Heart right ventricle (tissue), 16 donors: ENCODE results near the gene ZFPM1. TPM values are rescaled to one million over a fixed set of nuclear protein-coding genes. Genes with fewer than 3 reads are reported as not detected.

ENCODE experiments used
- ATAC-seq, 8 donors: fragments of 200-7000 bp; cut with Tn5 transposase; one replicate each; pipeline ENCODE4 v1.9.1; 2020; ENCODE audit warnings: mild to moderate bottlenecking in 8 of 8, moderate library complexity in 8 of 8, moderate number of reproducible peaks in 1 of 8
- DNase-seq, 2 donors: peaks; one replicate each; pipeline ENCODE4 v3.0.0-alpha.2; 2020
- H3K27ac ChIP-seq, 10 donors: fragments of 200-600 bp; sonication (generic) in 2 of 10; one replicate each; pipeline versions ENCODE4 v1.5.0 to v1.8.0; 2020 to 2022; ENCODE audit warnings: mild to moderate bottlenecking in 3 of 10
- H3K27me3 ChIP-seq, 7 donors: fragments of 200-600 bp; one replicate each; pipeline ENCODE4 v1.8.0; 2021 to 2022; ENCODE audit warnings: mild to moderate bottlenecking in 2 of 7
- H3K36me3 ChIP-seq, 9 donors: fragments of 200-600 bp; sonication (generic) in 1 of 9; one replicate each; pipeline versions ENCODE4 v1.5.0 to v1.8.0; 2020 to 2022; ENCODE audit warnings: mild to moderate bottlenecking in 2 of 9
- H3K4me1 ChIP-seq, 9 donors: fragments of 200-600 bp; sonication (generic) in 1 of 9; one replicate each; pipeline versions ENCODE4 v1.5.0 to v1.8.0; 2020 to 2022; ENCODE audit warnings: mild to moderate bottlenecking in 4 of 9
- H3K4me3 ChIP-seq, 10 donors: fragments of 200-600 bp; sonication (generic) in 2 of 10; one replicate each; pipeline versions ENCODE4 v1.5.0 to v1.8.0; 2020 to 2022; ENCODE audit warnings: mild to moderate bottlenecking in 7 of 10, moderate library complexity in 2 of 10
- H3K9me3 ChIP-seq, 11 donors: fragments of 200-600 bp in 10 of 11; sonication (generic) in 2 of 11; one replicate each; pipeline versions ENCODE4 v1.5.0 to v1.8.0; 2013 to 2022; ENCODE audit warnings: mild to moderate bottlenecking in 2 of 11, control low read depth in 1 of 11, moderate library complexity in 1 of 11
- WGBS, 2 donors: extraction: QIAGEN DNeasy Blood & Tissue Kit; methylation state at CpG; one replicate each; pipeline ENCODE4 v1.1.7; 2013; ENCODE audit warnings: inconsistent platforms in 1 of 2; 5-methylcytosine and 5-hydroxymethylcytosine counted together
- intact Hi-C, 10 donors: fragments of 100-400 bp; cut with DNase I; formaldehyde crosslinking; loops; one replicate each; pipeline versions ENCODE4 v1.11.1 to v1.14.2; 2022
- polyA plus RNA-seq, 2 donors: library from polyadenylated mRNA; stranded (reverse); fragments of 200-250 nt; gene quantifications; one replicate each; pipeline ENCODE4 v1.2.3, GENCODE V29; 2013
- total RNA-seq, 10 donors: library from RNA; stranded (reverse); fragmentation: NEBNext Ultra II Directional in 3 of 10; extraction: Animal tissue kit (Norgen Biotek cat#: 25700) in 3 of 10; gene quantifications; one replicate each; pipeline versions ENCODE4 v1.2.1 to v1.2.4, GENCODE V29; 2021 to 2023
- TF ChIP-seq, protein P1 (sequence below), 9 donors: fragments of 200-600 bp; sonication (generic) in 2 of 9; IDR thresholded peaks; one replicate each; pipeline versions ENCODE4 v1.5.0 to v1.8.0; 2021 to 2022; ENCODE audit warnings: antibody characterized with exemption in 9 of 9, mild to moderate bottlenecking in 5 of 9, moderate library complexity in 1 of 9
- donor health status: Arrhythmogenic right ventricular cardiomyopathy.
- donor health status: ischemic (EF 13 %, LVEDD 7.1; RV severe dilation, severe dysfunction).
- donor health status: healthy with polysubstance abuse.
- donor health status: DM: no; HTN: yes; CAD: no.
- donor health status: DM: no; HTN: no; CAD: no.
- donor health status: ischemic (EF 25% LVEDD 6.9; RV normal size, moderate dysfunction).
- donor health status: ischemic (EF 25% LVEDD 5.7; RV mildly dilated, moderate dysfunction).
- donor health status: healthy.
- donor health status: DM: yes; HTN: yes; CAD: no.
- donor health status: Ischemic cardiomyopathy.
- donor health status: ischemic (EF 35%, LVEDD 5.7; RV mildly dilated, moderate dysfunction).
- donor health status: nonischemic (EF 11% LVEDD 7.7; RV severe dilation, severe dysfunction).
- donor health status: DM: yes; HTN: yes; CAD: no.
- donor health status: PGD.
- donor health status: ischemic (EF 29% LVEDD 5.4; RV normal size, mild dysfunction).
- donor health status: nonischemic (EF 23%, LVEDD 6.1; RV moderate dilation, normal function).

ZFPM1 gene
- total and polyA plus RNA-seq, 12 donors: 2.0 to 10.4 (median 4.4) TPM

DNA sequence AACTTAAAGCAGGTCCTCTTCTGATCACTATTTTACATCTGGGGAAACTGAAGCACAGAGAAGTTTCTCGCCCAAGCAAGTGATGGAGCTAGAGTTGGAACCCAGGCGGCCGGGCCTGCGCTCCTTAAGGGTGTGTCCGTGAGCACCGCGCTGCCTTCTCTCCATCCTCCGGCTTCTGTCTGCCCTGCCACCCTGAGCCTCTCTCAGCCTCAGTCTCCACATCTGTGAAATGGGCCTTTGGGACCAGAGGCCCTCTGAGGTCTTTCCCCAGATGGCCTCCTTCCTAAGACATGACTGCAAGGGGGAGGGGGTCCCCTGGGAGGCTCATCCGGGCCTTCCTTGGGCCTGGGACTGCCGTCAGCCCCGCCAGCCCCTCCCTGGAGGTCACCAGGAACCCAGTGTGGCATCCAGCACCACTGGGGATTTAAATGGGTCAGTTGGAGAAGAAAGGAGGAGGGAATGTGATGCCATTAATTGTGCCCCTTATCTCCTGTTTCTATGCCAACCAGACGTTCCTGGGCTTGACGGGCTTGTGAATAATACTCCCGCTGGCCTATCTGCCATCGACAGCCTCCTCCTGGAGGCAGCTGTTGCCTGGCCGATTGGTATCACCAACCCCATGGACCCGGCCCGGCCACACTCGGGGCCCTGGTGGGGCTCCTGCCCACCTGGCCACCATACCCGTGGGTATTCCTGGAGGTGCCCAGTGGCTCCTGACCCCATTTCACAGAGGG is 5.1 kb downstream of the ZFPM1 start:
- H3K36me3 ChIP-seq: no peaks in the 10 kb centered on the region
- H3K4me3 ChIP-seq: no peak overlapping the region
- DNase-seq (no peak), ATAC-seq (no peak)
- TF ChIP-seq, protein P1, sequence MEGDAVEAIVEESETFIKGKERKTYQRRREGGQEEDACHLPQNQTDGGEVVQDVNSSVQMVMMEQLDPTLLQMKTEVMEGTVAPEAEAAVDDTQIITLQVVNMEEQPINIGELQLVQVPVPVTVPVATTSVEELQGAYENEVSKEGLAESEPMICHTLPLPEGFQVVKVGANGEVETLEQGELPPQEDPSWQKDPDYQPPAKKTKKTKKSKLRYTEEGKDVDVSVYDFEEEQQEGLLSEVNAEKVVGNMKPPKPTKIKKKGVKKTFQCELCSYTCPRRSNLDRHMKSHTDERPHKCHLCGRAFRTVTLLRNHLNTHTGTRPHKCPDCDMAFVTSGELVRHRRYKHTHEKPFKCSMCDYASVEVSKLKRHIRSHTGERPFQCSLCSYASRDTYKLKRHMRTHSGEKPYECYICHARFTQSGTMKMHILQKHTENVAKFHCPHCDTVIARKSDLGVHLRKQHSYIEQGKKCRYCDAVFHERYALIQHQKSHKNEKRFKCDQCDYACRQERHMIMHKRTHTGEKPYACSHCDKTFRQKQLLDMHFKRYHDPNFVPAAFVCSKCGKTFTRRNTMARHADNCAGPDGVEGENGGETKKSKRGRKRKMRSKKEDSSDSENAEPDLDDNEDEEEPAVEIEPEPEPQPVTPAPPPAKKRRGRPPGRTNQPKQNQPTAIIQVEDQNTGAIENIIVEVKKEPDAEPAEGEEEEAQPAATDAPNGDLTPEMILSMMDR (IDR thresholded peaks at IDR 0.05): no peak
- H3K4me1 ChIP-seq: peaks cover 4 to 48% (median 34%) of the 10 kb centered on the region in 9 donors
- intact Hi-C loops: no loop called here
- WGBS, 2 donors: 82 to 83% methylated on average over 20 of the region's 20 CpGs
- H3K27ac ChIP-seq: no peak overlapping the region
- no peaks in the 10 kb centered on the region for H3K9me3 ChIP-seq
- H3K27me3 ChIP-seq: peaks cover 0 to 33% (median 0%) of the 10 kb centered on the region in 7 donors

GRCh38 chr16:88458773-88459235 is 5.7 kb downstream of the ZFPM1 start:
- no peaks in the 10 kb centered on the region for H3K9me3 ChIP-seq
- DNase-seq: no peak
- no peak overlapping the region for H3K27ac ChIP-seq
- TF ChIP-seq, protein P1 (IDR thresholded peaks at IDR 0.05): no peak
- H3K4me1 ChIP-seq: peaks cover 4 to 47% (median 34%) of the 10 kb centered on the region in 9 donors
- ATAC-seq: no peak
- 91 to 95% methylated on average over 12 of the region's 12 CpGs for WGBS, 2 donors
- intact Hi-C loops: no loop called here
- no peaks in the 10 kb centered on the region for H3K36me3 ChIP-seq
- no peak overlapping the region for H3K4me3 ChIP-seq
- peaks cover 0 to 31% (median 0%) of the 10 kb centered on the region in 7 donors for H3K27me3 ChIP-seq

- Histone ChIP-seq H3K4me1 (peaks cover 2 to 41% (median 26%) of the 10 kb centered on the region in 9 donors), H3K4me3 (no peak overlapping the region), H3K27ac (no peak overlapping the region), H3K36me3 (no peaks in the 10 kb centered on the region), H3K9me3 (no peaks in the 10 kb centered on the region), H3K27me3 (peaks cover 0 to 24% (median 0%) of the 10 kb centered on the region in 7 donors)
- TF ChIP-seq, protein P1 (IDR thresholded peaks at IDR 0.05): no peak
- WGBS, 2 donors: 81 to 90% methylated on average over 8 of the region's 8 CpGs
- intact Hi-C loops: loop anchor here in 1 of 10 donors (5.0 kb wide), 1 partner anchor 48 kb away; no protein-coding TSS in a partner anchor
- no peak for ATAC-seq
- no peak for DNase-seq
Observed at GRCh38 chr16:88459366-88460073, 6.4 kb downstream of the ZFPM1 start.

- H3K9me3 ChIP-seq: no peaks in the 10 kb centered on the region
- no peak overlapping the region for H3K4me3 ChIP-seq
- no peaks in the 10 kb centered on the region for H3K36me3 ChIP-seq
- no peak overlapping the region for H3K27ac ChIP-seq
- TF ChIP-seq, protein P1 (IDR thresholded peaks at IDR 0.05): no peak
- H3K27me3 ChIP-seq: peaks cover 0 to 14% (median 0%) of the 10 kb centered on the region in 7 donors
- intact Hi-C loops: loop anchor here in 1 of 10 donors (5.0 kb wide), 1 partner anchor 47 kb away; no protein-coding TSS in a partner anchor
- no peak for DNase-seq
- peaks cover 0 to 37% (median 21%) of the 10 kb centered on the region in 9 donors for H3K4me1 ChIP-seq
- WGBS, 2 donors: 88 to 89% methylated on average over 17 to 28 of the region's 32 CpGs
- ATAC-seq: no peak
Observed at GRCh38 chr16:88460496-88461330, 7.6 kb downstream of the ZFPM1 start.
